GM21717 (cell line): Measurements from ENCODE around the gene TTLL6.

ENCODE experiments used
- ATAC-seq: cut with Tn5 transposase; IDR thresholded peaks from one replicate; pipeline ENCODE4 v1.9.1; 2021; ENCODE audit warnings: mild to moderate bottlenecking, moderate library complexity; ENCODE audit not compliant: unreplicated experiment

The TTLL6 gene

DNA sequence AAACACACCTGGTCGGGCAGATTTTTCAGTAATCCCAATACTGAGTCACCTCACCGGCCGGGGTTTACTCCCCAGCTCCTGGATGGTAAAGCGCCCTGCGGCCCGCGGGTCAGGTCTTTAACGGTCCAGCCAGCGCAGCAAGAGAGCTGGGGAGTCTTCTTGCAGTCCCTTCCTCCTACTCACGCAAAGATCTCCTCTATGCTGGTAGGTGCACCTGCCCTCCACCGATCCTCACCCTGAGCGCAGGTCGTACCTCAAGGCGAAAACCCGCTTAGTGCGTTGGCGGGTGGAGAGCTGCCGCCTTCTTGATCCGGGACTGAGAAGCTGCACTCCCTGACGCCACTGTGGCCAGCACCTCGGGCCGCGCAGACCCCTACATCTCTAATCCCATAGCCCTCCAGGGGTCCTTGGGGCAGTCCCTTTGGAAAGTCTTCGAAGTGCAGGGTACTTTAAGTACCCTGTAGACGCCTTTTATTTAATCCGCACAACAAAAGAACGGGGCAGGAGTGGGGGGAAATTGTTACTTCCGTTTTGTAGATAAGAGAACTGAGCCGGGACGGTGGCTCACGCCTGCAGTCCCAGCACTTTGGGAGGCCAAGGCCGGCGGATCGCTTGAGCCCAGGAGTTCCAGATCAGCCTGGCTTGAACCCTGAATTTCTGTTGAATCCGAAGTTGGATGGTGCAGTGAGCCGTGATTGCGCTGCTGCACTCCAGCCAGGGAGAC lies 78.1 kb downstream of the TTLL6 start:
- ATAC-seq, result no peak

DNA sequence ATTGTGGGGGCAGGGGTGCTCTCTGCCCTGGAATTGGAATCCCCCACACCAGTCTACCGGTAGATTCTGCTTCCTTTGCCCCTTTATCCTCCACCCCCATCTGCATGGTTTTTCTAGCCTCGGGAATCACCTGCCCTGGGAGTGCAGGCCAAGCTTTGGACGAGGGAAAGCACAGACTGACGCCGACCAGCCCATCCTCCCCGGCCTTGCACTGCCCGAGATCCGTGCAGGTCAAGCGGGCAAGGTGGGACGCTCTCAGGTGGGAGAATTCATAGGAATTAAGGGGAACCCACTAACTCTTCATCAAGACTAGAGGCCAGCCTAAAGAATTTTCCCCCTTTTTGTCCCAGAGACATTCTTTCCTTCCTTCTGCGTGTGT lies 78.6 kb downstream of the TTLL6 start:
- ATAC-seq, result no peak

DNA sequence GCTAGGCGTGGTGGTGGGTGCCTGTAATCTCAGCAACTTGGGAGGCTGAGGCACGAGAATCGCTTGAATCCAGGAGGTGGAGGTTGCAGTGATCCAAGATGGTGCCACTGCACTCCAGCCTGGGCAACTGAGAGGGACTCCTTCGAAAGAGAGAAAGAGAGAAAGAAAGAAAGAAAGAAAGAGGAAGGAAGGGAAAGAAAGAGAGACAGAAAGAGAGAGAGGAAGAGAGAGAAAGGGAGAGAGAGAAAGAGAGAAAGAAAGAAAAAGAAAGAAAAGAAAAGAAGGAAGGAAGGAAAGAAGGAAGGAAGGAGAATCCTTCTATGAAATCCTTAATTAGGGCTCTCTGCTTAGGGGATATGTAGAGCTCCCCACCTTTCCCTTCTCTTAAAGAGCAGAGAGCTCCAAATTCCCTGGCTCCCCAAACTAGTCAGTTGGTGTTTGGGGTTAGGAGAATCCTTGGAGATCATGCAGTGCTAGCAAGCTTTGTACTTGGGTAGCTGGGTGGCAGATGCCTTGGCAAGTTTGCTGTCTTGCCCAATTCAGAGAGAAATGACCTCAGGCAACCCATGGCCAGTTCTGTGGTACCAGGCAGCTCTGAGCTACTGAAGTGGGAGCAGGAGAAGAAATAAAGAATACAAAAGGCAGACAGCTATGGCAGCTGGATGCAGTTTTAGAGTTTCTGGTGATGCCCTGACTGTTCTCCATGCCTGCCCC lies 79.5 kb downstream of the TTLL6 start:
- no peak for ATAC-seq

GRCh38 chr17:48735062-48735351 lies 82.0 kb downstream of the TTLL6 start:
- no peak for ATAC-seq

DNA sequence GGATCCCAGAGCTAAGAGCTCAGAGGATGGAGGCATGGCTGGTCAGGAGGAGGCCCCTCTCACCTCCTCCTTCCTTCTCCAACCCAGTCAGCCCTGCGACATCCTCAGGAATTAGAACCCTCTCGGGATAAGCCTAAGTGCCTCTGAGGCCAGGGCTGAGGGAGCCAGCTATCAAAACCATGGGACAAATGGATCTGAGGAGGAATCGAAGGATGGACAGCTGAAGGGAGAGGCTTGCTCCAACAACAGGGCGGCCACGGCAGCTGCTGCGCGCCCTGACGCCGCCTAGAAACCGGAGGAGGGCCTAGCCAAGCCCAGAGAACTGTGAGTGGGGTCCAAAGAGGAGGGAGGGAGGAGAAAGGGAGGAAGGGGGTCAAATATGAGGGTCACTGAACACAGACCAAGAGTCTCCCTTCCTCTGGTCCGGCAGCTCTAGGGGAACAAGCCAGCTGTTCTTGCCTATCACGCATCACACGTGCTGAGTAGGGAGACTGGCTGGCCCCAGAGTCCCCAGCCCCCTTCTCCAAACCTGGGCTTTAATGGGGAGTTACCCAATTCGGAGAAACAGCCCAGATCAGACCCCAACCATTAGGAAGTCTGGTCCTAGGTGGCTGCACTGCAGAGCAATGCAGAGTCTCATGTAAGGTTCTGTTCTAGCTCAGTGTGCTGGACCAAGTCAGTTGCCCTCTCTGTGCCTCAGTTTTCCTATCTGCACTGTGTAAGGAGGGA lies 82.5 kb downstream of the TTLL6 start:
- ATAC-seq, result no peak

GRCh38 chr17:48733632-48734328 lies 83.2 kb downstream of the TTLL6 start:
- ATAC-seq, result no peak

DNA sequence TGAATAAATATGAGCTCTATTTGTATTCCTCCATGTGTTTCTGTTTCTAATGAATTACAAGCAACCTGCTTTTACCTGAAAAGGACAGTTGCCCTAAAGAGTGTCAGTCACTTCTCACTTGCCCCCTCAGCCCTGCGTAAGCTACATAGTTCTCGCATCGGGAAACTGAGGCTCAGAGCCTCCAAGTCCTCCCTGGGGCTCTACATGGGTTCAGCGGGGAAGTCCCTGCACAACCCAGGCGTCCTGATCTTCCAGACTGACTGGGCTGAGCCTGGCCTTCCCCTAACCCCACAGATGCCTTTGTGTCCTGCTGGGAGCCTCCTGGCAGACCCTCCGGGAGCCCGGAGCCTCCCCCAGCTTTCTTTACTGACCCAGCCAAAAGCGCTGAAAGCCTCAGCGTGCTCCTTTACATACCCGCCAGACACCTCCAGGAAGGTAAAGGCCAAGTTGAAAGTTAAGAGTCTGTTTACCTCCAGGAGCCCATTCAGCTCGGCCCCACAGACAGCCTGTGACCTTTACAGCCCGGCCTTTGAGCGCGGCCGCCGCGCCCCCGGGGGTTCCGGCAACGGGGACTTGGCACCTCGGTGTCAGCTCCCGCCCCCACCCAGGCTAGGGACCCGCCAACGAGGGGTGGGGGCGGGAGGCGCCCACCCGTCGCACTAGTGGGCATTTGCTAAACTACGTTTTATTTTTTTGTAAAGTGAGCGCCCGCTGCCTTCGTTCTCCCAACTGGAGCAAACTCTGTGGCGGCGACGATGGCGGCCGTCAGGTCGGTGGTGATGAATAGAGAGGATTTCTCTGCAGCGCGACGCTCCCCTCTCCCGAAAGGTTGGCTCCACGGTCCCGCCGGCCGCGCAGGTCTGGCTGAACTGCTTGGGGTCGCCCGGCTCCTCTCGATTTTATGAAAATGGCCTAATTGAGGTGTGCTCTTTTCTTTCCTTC lies 84.1 kb downstream of the TTLL6 start:
- no peak for ATAC-seq

GRCh38 chr17:48731355-48731754 lies 85.7 kb downstream of the TTLL6 start:
- no peak for ATAC-seq

DNA sequence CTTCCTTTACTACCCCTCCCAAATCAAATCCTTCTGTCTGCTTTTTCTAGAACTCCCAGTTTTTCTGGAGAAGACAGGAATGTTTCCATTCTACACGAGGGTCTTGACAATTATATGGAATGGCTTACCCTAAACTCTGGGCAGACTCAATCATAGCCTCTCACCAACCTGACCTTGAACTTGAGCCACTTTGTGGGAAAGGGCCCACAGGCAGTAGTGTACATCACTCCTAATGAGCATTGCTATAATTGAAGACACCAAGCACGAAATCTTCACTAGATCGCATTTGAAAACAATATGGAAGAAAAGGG lies 86.8 kb downstream of the TTLL6 start:
- no peak for ATAC-seq

DNA sequence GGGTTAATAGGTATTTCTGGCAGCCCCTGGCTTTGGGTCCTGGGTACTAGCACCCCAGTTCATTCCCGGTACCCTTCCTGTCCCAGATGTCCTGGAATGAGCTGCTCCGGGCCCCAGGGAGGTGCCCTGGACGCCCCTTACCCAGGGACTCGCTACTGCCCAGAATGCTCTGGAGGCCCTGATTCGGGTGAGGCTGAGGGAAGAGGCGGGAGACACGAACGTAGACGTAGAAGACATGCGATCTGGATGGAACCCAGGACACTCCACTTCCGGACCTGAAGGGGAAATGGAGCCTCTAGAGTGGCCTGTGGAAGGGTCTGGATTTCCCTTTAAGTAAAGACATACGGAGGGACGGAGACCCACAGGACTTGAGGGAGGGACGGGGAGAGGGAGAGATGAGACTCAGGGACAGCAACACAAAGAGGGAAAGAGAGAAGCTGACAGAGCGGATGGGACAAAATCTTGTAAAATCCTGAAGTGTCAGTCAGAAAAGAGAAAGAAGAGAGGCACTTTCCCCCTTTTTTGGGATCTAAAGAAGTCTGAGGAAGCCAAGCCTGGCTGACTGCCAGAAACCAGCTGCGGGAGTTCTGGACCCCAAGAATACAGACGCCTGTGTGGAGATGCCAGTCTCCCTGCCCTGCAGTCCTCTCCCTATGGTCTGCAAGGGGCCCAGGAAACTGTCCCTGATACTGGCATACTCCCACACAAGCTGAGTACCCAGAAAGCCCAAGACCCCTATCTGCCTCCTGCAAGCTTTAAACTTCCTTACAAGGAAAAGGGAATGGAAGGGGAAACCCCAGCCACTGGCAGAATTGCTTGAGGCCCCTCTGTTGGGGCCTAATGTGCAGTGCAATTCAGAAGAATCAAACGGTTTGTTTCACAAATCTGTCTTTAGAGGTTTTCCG lies 87.4 kb downstream of the TTLL6 start:
- no peak for ATAC-seq

GRCh38 chr17:48728232-48729231 lies 88.5 kb downstream of the TTLL6 start, which contains the start of gene HOXB13:
TSS of gene HOXB13 (minus strand) at chr17:48728750. CDS start at chr17:48728593, 157 bp downstream.
- ATAC-seq, result no peak

GRCh38 chr17:48727415-48728175 lies 89.4 kb downstream of the TTLL6 start:
- no peak for ATAC-seq

DNA sequence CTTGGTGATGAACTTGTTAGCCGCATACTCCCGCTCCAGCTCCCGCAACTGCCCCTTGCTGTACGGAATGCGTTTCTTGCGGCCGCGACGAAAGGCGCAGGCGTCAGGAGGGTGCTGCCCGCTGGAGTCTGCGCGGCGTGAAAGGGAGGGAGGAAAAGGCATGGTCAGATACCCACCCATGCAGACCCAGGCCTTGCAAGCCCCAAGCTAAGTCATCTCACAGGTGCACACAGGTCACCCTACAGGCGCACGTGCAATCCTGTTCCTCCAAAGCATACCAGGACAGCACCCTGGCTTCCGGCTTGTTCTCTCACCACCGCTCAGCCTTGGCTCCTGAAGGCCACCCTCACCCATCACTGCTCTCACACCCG lies 90.1 kb downstream of the TTLL6 start:
- no peak for ATAC-seq

DNA sequence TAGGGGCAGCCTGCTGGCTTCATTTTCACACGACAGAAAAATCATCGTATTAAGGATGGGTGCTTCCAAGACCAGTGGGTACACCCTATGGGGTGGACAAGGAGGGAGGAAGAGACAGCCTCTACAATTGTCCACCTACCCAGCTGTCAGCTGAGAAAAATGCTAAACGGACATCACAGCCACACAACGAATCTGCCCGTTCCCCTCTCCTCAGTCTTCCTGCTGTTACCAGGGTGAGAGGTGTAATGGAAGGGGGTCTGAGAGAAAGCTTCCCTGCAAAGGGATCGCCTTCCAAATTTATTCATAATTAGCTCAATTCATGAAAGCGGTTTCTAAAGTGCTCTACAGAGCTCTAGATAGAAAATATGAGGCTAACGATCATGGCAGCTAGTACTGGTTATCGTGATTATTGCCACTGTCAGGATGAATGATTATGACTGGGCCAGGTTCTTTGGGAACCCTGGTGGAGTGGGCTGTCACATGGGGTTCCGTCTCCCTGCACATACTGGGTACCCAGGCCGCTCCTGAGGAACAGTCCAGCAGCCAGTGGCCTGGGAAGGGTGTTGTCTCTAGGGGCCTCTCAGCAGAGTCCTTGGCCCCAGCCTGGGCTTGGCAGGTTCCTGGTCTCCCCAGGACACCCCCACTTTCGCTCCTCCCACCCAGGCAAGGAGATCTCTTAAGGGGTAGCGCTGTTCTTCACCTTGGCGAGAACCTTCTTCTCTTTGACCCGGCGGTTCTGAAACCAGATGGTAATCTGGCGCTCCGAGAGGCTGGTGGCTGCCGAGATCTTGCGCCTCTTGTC lies 90.7 kb downstream of the TTLL6 start:
- no peak for ATAC-seq

DNA sequence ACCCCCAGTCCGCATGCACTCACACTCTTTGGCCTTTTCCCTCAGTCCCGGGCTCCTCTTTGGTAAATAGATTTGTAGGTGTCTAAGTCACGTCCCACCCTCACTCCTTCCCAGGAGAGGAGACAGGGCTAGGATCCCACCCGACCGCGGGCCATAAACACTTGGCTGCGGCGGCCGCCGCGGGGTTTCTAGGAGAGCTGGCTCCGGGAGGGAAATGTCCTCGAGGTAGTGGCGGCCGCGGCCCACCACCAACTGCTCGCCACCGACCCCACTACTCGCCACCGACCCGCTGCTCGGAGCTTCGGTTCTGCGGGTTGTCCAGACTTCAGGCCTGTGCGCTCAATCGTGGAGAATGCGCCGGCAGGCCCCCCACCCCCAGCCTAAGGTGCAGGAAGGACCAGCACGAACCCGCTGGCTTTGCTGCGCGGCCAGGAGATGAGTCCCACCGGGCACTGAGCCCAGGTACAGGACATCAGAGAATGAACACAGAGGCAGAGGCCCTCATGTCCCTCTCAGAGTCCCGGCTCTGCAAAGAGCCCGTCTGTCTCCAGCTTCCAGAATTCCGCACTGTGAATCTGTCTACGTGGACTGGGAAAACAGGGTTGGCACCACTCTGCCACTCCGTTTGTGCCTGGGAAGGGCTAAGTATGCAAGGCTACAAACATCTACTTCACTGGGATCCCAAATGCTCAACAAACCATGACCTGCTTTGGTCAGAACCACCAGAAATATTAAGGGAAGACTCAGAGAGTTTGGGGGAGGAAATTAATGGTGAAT lies 91.6 kb downstream of the TTLL6 start:
- no peak for ATAC-seq

DNA sequence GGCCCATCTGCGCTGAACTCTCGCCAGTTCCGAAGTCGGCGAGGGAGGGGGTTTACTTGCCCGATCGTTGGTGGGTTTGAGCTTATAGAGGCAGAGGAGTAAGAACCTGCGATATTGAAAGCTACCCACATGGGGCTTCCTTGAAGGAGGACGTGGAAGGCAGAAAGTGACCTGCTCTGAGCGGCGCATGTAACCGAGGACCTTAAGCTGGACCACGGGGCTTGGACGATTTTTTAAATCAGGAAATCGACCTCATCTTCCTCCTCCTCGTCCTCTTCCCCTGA lies 92.1 kb downstream of the TTLL6 start:
- ATAC-seq, result no peak
